ENCODE results near the gene PI16. TPM values are rescaled to one million over a fixed set of nuclear protein-coding genes. Genes with fewer than 3 reads are reported as not detected.

PI16 gene
- total and polyA plus RNA-seq, 2 donors (not counting 1 experiment from before 2014, with no cell fraction given) = 1.4 to 7.4 TPM

DNA sequence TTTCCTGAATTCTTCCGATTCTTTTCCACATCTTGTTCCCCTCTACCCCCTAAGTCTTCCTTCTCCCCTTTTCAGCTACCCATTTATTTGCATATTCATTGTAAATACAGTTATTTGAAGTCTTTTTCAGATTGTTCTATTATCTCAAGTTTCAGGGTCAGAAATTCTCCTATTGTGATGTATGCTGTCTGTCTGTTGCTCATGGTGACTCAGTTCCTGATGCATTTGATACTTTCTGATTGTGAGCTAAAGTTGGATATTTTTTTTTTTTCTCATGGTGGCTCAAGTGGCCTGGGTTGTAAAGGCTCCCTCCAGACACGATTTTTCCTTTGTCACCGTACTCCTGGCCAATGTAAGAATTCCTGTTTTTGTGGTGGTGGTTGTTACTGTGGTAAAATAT is 4.9 kb upstream of the PI16 start:
- ChIA-PET CTCF (no interaction called here), POLR2A (no interaction called here)
- no peak overlapping the region for H3K9ac ChIP-seq (ENCODE audit: low read length)
- Mint-ChIP-seq H3K4me3 (no peak overlapping the region), H3K4me1 (peaks cover 40% of the 10 kb centered on the region), H3K27ac (no peak overlapping the region), H3K27me3 (no peaks in the 10 kb centered on the region), H3K9me3 (ENCODE audit: insufficient read depth) (no peaks in the 10 kb centered on the region)
- no peaks in the 10 kb centered on the region for H3K79me2 ChIP-seq (ENCODE audit: control insufficient read depth, insufficient read depth, low read length)
- H3K4me2 ChIP-seq (replicated peaks; ENCODE audit: low read depth, low read length, poor library complexity, severe bottlenecking) = no peak overlapping the region
- H3K4me1 ChIP-seq (ENCODE audit: control insufficient read depth in 2 of 2, insufficient read depth in 2 of 2, low read length in 2 of 2) = peaks cover 18 to 31% of the 10 kb centered on the region in 2 donors
- no peaks in the 10 kb centered on the region for H3K27me3 ChIP-seq (replicated peaks in 1 of 4; ENCODE audit: control extremely low read depth in 1 of 4, control insufficient read depth in 3 of 4, insufficient read depth in 4 of 4, low read length in 3 of 4)
- TF ChIP-seq EZH2 (IDR thresholded peaks at IDR 0.05; ENCODE audit: borderline replicate concordance, insufficient read depth, low read depth, low read length, poor library complexity, severe bottlenecking) = no peak
- TF ChIP-seq, protein P1, sequence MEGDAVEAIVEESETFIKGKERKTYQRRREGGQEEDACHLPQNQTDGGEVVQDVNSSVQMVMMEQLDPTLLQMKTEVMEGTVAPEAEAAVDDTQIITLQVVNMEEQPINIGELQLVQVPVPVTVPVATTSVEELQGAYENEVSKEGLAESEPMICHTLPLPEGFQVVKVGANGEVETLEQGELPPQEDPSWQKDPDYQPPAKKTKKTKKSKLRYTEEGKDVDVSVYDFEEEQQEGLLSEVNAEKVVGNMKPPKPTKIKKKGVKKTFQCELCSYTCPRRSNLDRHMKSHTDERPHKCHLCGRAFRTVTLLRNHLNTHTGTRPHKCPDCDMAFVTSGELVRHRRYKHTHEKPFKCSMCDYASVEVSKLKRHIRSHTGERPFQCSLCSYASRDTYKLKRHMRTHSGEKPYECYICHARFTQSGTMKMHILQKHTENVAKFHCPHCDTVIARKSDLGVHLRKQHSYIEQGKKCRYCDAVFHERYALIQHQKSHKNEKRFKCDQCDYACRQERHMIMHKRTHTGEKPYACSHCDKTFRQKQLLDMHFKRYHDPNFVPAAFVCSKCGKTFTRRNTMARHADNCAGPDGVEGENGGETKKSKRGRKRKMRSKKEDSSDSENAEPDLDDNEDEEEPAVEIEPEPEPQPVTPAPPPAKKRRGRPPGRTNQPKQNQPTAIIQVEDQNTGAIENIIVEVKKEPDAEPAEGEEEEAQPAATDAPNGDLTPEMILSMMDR (IDR thresholded peaks at IDR 0.05) = no peak
- no peaks in the 10 kb centered on the region for H3K36me3 ChIP-seq (replicated peaks in 1 of 2; ENCODE audit: control extremely low read depth in 1 of 2, control insufficient read depth in 1 of 2, extremely low read depth in 1 of 2, insufficient read depth in 2 of 2, low read length in 1 of 2)
- no peak for DNase-seq
- no peaks in the 10 kb centered on the region for H3K9me3 ChIP-seq (ENCODE audit: control extremely low read depth in 1 of 3, control insufficient read depth in 2 of 3, insufficient read depth in 1 of 3, low read length in 2 of 3)
- no peak overlapping the region for H3K4me3 ChIP-seq (ENCODE audit: control extremely low read depth in 1 of 5, extremely low read depth in 1 of 5, insufficient read depth in 1 of 5, low read depth in 2 of 5, low read length in 4 of 5)
- no peak overlapping the region for H3K27ac ChIP-seq (ENCODE audit: low read length in 2 of 2)
- ATAC-seq (ENCODE audit: low read depth) = no peak
- intact Hi-C loops (cut with micrococcal nuclease) = no loop called here
- no CpG with 5 or more reads among the region's 3 CpGs for WGBS (ENCODE audit: insufficient coverage)
- no peaks in the 10 kb centered on the region for H4K20me1 ChIP-seq (ENCODE audit: control insufficient read depth, insufficient read depth, low read length, poor library complexity, severe bottlenecking)
- no peak overlapping the region for H2AFZ ChIP-seq (ENCODE audit: insufficient read depth, low read depth, low read length, poor library complexity, severe bottlenecking)

DNA sequence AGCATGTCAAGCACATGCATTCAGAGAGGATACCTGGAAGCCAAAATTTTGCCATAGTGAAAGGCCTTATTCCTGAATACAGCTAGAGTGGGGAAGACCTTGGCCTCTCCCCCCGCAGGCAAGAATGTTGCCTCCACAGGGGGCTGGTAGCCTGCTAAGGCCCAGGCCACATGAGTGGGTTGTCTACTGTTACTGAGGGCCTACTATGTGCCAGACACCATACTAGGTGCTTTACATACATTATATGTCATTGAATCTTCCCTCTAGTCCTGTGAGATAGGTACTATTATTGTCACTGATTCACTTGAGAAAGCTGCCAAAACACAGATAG is 642 bp upstream of the PI16 start:
- Histone ChIP-seq H3K27me3 (replicated peaks in 1 of 4; ENCODE audit: control extremely low read depth in 1 of 4, control insufficient read depth in 3 of 4, insufficient read depth in 4 of 4, low read length in 3 of 4) (no peaks in the 10 kb centered on the region), H3K4me1 (ENCODE audit: control insufficient read depth in 2 of 2, insufficient read depth in 2 of 2, low read length in 2 of 2) (peaks cover 27 to 33% of the 10 kb centered on the region in 2 donors), H3K9me3 (ENCODE audit: control extremely low read depth in 1 of 3, control insufficient read depth in 2 of 3, insufficient read depth in 1 of 3, low read length in 2 of 3) (no peaks in the 10 kb centered on the region), H3K4me2 (replicated peaks; ENCODE audit: low read depth, low read length, poor library complexity, severe bottlenecking) (peak overlapping the region; percentile 70), H3K27ac (ENCODE audit: low read length in 2 of 2) (no peak overlapping the region), H4K20me1 (ENCODE audit: control insufficient read depth, insufficient read depth, low read length, poor library complexity, severe bottlenecking) (no peaks in the 10 kb centered on the region), H3K36me3 (replicated peaks in 1 of 2; ENCODE audit: control extremely low read depth in 1 of 2, control insufficient read depth in 1 of 2, extremely low read depth in 1 of 2, insufficient read depth in 2 of 2, low read length in 1 of 2) (no peaks in the 10 kb centered on the region), H3K4me3 (ENCODE audit: control extremely low read depth in 1 of 5, extremely low read depth in 1 of 5, insufficient read depth in 1 of 5, low read depth in 2 of 5, low read length in 4 of 5) (peak overlapping the region in 2 of 5 experiments; percentile 14 to 47), H3K9ac (ENCODE audit: low read length) (peak overlapping the region; percentile 46), H3K79me2 (ENCODE audit: control insufficient read depth, insufficient read depth, low read length) (no peaks in the 10 kb centered on the region), H2AFZ (ENCODE audit: insufficient read depth, low read depth, low read length, poor library complexity, severe bottlenecking) (peak overlapping the region; percentile 62)
- ChIA-PET CTCF (interaction anchor here (0.7 to 1.6 kb wide), 10 partner anchors 10 to 188 kb away, joined by 3 to 10 read pairs (median 3); partner anchors contain the start of gene C6orf89), POLR2A (interaction anchor here (0.6 kb wide), 1 partner anchor 32 kb away, joined by 3 read pairs; the partner anchor contains the start of gene MTCH1)
- WGBS (ENCODE audit: insufficient coverage) = 80% methylated on average over 1 of the region's 1 CpG
- no peaks in the 10 kb centered on the region for H3K27me3 Mint-ChIP-seq
- H3K4me3 Mint-ChIP-seq = peak overlapping the region; percentile 72
- peak overlapping the region; percentile 73 for H3K27ac Mint-ChIP-seq
- intact Hi-C loops (cut with micrococcal nuclease) = no loop called here
- no peak for ATAC-seq (ENCODE audit: low read depth)
- no peak for DNase-seq
- no peaks in the 10 kb centered on the region for H3K9me3 Mint-ChIP-seq (ENCODE audit: insufficient read depth)
- peaks cover 47% of the 10 kb centered on the region for H3K4me1 Mint-ChIP-seq
- TF ChIP-seq, protein P1 (IDR thresholded peaks at IDR 0.05) = no peak
- no peak for TF ChIP-seq EZH2 (IDR thresholded peaks at IDR 0.05; ENCODE audit: borderline replicate concordance, insufficient read depth, low read depth, low read length, poor library complexity, severe bottlenecking)

Measured in B cell (primary cell).